ENCODE data around the gene GALNT2.

GALNT2 gene

DNA sequence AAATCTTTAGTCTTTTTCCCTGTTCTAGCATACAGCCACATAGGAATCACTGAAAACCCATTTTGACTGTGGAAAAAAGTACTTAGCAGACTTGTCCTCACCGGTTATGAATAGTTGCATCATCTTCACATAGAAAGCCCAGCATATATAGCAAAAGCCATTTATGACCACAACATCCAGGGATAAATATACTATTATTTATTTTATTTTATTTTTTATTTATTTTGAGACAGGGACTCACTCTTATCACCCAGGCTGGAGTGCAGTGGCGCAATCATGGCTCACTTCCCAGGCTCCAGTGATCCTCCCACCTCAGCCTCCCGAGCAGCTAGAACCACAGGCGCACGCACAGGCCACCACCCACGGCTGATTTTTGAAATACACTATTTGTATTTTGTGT, 175.3 kb downstream of the GALNT2 start:
- H3K4me3 ChIP-seq (ENCODE audit: low read depth in 1 of 2, low read length in 2 of 2): no peak overlapping the region
- H3K36me3 ChIP-seq (ENCODE audit: insufficient read depth, low read length): peaks cover 16% of the 10 kb centered on the region
- H3K4me1 ChIP-seq (ENCODE audit: insufficient read depth, low read length): no peaks in the 10 kb centered on the region
- H3K27me3 ChIP-seq (ENCODE audit: control insufficient read depth in 1 of 2, insufficient read depth in 2 of 2, low read length in 2 of 2): no peaks in the 10 kb centered on the region
- no peak overlapping the region for H3K9ac ChIP-seq (ENCODE audit: low read length)
- no peak overlapping the region for H3K27ac ChIP-seq (ENCODE audit: low read depth, low read length)
- no peaks in the 10 kb centered on the region for H3K9me3 ChIP-seq (ENCODE audit: low read length)

DNA sequence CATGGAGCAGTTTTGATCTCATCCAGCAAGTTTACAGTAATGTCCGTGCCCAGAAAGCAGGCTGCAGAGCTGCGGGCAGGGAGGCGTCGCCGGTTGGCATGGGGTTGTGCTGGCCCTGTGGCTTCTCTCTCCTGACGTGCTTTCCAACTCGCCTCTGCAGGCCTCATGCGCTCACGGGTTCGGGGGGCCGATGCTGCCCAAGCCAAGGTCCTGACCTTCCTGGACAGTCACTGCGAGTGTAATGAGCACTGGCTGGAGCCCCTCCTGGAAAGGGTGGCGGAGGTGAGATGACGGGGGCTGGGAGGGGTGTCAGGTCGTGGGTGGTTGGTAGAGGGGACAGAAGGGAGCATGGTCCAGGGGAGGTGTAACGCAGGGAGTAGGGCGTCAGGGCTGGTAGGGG, 176.1 kb downstream of the GALNT2 start:
- no peaks in the 10 kb centered on the region for H3K4me1 ChIP-seq (ENCODE audit: insufficient read depth, low read length)
- H3K9ac ChIP-seq (ENCODE audit: low read length): no peak overlapping the region
- no peaks in the 10 kb centered on the region for H3K9me3 ChIP-seq (ENCODE audit: low read length)
- H3K27ac ChIP-seq (ENCODE audit: low read depth, low read length): no peak overlapping the region
- H3K27me3 ChIP-seq (ENCODE audit: control insufficient read depth in 1 of 2, insufficient read depth in 2 of 2, low read length in 2 of 2): no peaks in the 10 kb centered on the region
- H3K4me3 ChIP-seq (ENCODE audit: low read depth in 1 of 2, low read length in 2 of 2): no peak overlapping the region
- H3K36me3 ChIP-seq (ENCODE audit: insufficient read depth, low read length): peaks cover 19% of the 10 kb centered on the region

GRCh38 chr1:230243583-230244353, 176.7 kb downstream of the GALNT2 start:
- Histone ChIP-seq H3K9me3 (ENCODE audit: low read length) (no peaks in the 10 kb centered on the region), H3K9ac (ENCODE audit: low read length) (no peak overlapping the region), H3K27me3 (ENCODE audit: control insufficient read depth in 1 of 2, insufficient read depth in 2 of 2, low read length in 2 of 2) (no peaks in the 10 kb centered on the region), H3K27ac (ENCODE audit: low read depth, low read length) (no peak overlapping the region), H3K36me3 (ENCODE audit: insufficient read depth, low read length) (peaks cover 24% of the 10 kb centered on the region), H3K4me3 (ENCODE audit: low read depth in 1 of 2, low read length in 2 of 2) (no peak overlapping the region), H3K4me1 (ENCODE audit: insufficient read depth, low read length) (no peaks in the 10 kb centered on the region)

- no peak overlapping the region for H3K9ac ChIP-seq (ENCODE audit: low read length)
- H3K27me3 ChIP-seq (ENCODE audit: control insufficient read depth in 1 of 2, insufficient read depth in 2 of 2, low read length in 2 of 2): no peaks in the 10 kb centered on the region
- H3K36me3 ChIP-seq (ENCODE audit: insufficient read depth, low read length): peaks cover 45% of the 10 kb centered on the region
- no peak overlapping the region for H3K4me3 ChIP-seq (ENCODE audit: low read depth in 1 of 2, low read length in 2 of 2)
- H3K4me1 ChIP-seq (ENCODE audit: insufficient read depth, low read length): no peaks in the 10 kb centered on the region
- no peak overlapping the region for H3K27ac ChIP-seq (ENCODE audit: low read depth, low read length)
- no peaks in the 10 kb centered on the region for H3K9me3 ChIP-seq (ENCODE audit: low read length)
These were observed 179.5 kb downstream of the GALNT2 start for GRCh38 chr1:230246551-230246950.

GRCh38 chr1:230248016-230248888, 181.2 kb downstream of the GALNT2 start:
- no peaks in the 10 kb centered on the region for H3K9me3 ChIP-seq (ENCODE audit: low read length)
- no peak overlapping the region for H3K4me3 ChIP-seq (ENCODE audit: low read depth in 1 of 2, low read length in 2 of 2)
- H3K27me3 ChIP-seq (ENCODE audit: control insufficient read depth in 1 of 2, insufficient read depth in 2 of 2, low read length in 2 of 2): no peaks in the 10 kb centered on the region
- H3K9ac ChIP-seq (ENCODE audit: low read length): no peak overlapping the region
- H3K27ac ChIP-seq (ENCODE audit: low read depth, low read length): no peak overlapping the region
- H3K4me1 ChIP-seq (ENCODE audit: insufficient read depth, low read length): no peaks in the 10 kb centered on the region
- peaks cover 46% of the 10 kb centered on the region for H3K36me3 ChIP-seq (ENCODE audit: insufficient read depth, low read length)

- peaks cover 46% of the 10 kb centered on the region for H3K36me3 ChIP-seq (ENCODE audit: insufficient read depth, low read length)
- H3K27me3 ChIP-seq (ENCODE audit: control insufficient read depth in 1 of 2, insufficient read depth in 2 of 2, low read length in 2 of 2): no peaks in the 10 kb centered on the region
- no peaks in the 10 kb centered on the region for H3K4me1 ChIP-seq (ENCODE audit: insufficient read depth, low read length)
- H3K27ac ChIP-seq (ENCODE audit: low read depth, low read length): no peak overlapping the region
- no peak overlapping the region for H3K9ac ChIP-seq (ENCODE audit: low read length)
- no peak overlapping the region for H3K4me3 ChIP-seq (ENCODE audit: low read depth in 1 of 2, low read length in 2 of 2)
- no peaks in the 10 kb centered on the region for H3K9me3 ChIP-seq (ENCODE audit: low read length)
These were observed 181.8 kb downstream of the GALNT2 start for GRCh38 chr1:230248889-230249270.

GRCh38 chr1:230249695-230250480, 182.8 kb downstream of the GALNT2 start:
- Histone ChIP-seq H3K27me3 (ENCODE audit: control insufficient read depth in 1 of 2, insufficient read depth in 2 of 2, low read length in 2 of 2) (no peaks in the 10 kb centered on the region), H3K9me3 (ENCODE audit: low read length) (no peaks in the 10 kb centered on the region), H3K27ac (ENCODE audit: low read depth, low read length) (no peak overlapping the region), H3K36me3 (ENCODE audit: insufficient read depth, low read length) (peaks cover 50% of the 10 kb centered on the region), H3K4me3 (ENCODE audit: low read depth in 1 of 2, low read length in 2 of 2) (no peak overlapping the region), H3K9ac (ENCODE audit: low read length) (no peak overlapping the region), H3K4me1 (ENCODE audit: insufficient read depth, low read length) (no peaks in the 10 kb centered on the region)

DNA sequence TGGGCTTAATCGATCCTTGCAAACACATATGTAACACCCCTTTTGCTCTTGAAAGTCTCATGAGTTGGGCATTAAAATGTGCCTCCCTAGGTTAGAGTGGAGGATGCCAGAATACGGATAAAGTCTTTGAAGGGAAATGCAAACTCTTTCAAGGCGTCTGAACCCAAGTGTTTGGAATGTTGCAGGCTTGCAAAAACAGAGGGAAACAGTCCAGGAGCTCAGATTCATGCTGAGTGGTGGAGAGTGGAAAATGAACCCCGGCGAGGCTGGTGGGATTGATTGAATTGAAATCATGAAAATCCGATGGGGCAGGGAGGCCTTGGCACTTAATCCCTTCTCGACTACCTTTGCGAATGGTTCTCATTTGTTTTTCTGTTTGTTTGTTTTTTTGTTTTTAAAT, 183.6 kb downstream of the GALNT2 start:
- Histone ChIP-seq H3K4me1 (ENCODE audit: insufficient read depth, low read length) (no peaks in the 10 kb centered on the region), H3K27ac (ENCODE audit: low read depth, low read length) (no peak overlapping the region), H3K36me3 (ENCODE audit: insufficient read depth, low read length) (peaks cover 56% of the 10 kb centered on the region)

DNA sequence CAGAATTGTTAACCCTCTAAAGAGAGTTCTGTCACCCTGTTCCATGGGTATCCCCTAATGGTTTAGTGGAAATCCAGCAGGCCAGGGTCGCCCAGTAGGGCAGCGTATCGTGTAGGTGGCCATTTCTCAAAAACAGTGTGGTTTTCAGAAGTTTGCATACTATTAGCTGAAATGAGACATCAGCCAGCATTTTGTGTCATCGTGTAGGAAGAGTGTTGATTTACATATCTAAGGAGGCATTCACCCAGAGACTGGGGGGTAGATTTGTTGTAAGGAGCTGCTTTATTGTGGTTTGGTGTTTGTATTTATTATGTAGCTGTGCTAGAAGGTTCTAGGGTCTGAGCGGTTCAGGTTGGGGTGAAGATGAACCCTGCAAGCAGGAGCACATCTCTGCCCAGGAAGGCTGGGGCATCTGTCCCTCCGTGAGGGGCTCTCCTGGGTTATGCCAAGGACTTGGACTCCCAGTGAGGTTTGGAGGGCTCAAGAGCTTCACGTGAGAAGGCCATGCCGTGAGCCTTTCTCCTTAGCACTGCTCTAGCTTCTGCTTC, 184.7 kb downstream of the GALNT2 start:
- H3K4me1 ChIP-seq (ENCODE audit: insufficient read depth, low read length): no peaks in the 10 kb centered on the region
- H3K27me3 ChIP-seq (ENCODE audit: control insufficient read depth in 1 of 2, insufficient read depth in 2 of 2, low read length in 2 of 2): no peaks in the 10 kb centered on the region
- no peak overlapping the region for H3K4me3 ChIP-seq (ENCODE audit: low read depth in 1 of 2, low read length in 2 of 2)
- peaks cover 45% of the 10 kb centered on the region for H3K36me3 ChIP-seq (ENCODE audit: insufficient read depth, low read length)
- H3K9me3 ChIP-seq (ENCODE audit: low read length): no peaks in the 10 kb centered on the region
- no peak overlapping the region for H3K9ac ChIP-seq (ENCODE audit: low read length)
- no peak overlapping the region for H3K27ac ChIP-seq (ENCODE audit: low read depth, low read length)

More for the DNA sequence above, 183.6 kb downstream of the GALNT2 start:
- H3K4me3 ChIP-seq (ENCODE audit: low read depth in 1 of 2, low read length in 2 of 2): no peak overlapping the region
- no peak overlapping the region for H3K9ac ChIP-seq (ENCODE audit: low read length)
- no peaks in the 10 kb centered on the region for H3K9me3 ChIP-seq (ENCODE audit: low read length)
- H3K27me3 ChIP-seq (ENCODE audit: control insufficient read depth in 1 of 2, insufficient read depth in 2 of 2, low read length in 2 of 2): no peaks in the 10 kb centered on the region

DNA sequence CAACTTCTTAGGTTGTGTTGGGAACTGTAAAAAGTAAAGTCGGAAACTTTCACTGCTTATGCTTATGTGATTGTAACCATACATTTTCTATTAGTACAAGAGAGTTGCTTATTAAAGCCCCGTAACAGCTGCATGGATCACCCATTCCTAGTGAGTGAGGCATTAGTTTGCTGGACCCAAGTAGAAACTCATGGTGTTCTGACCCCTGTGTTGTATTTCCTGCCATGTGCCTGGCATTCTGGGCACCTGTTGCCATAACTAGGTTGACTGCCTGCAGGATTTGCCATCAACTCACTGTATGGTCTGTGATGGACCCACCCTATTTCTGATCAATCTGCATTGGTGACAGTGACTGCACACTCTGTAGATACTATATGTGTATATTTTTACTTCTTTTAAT, 186.1 kb downstream of the GALNT2 start:
- H3K4me1 ChIP-seq (ENCODE audit: insufficient read depth, low read length): no peaks in the 10 kb centered on the region
- H3K9me3 ChIP-seq (ENCODE audit: low read length): no peaks in the 10 kb centered on the region
- H3K9ac ChIP-seq (ENCODE audit: low read length): no peak overlapping the region
- H3K27me3 ChIP-seq (ENCODE audit: control insufficient read depth in 1 of 2, insufficient read depth in 2 of 2, low read length in 2 of 2): no peaks in the 10 kb centered on the region
- H3K27ac ChIP-seq (ENCODE audit: low read depth, low read length): no peak overlapping the region
- peaks cover 43% of the 10 kb centered on the region for H3K36me3 ChIP-seq (ENCODE audit: insufficient read depth, low read length)
- no peak overlapping the region for H3K4me3 ChIP-seq (ENCODE audit: low read depth in 1 of 2, low read length in 2 of 2)

GRCh38 chr1:230254265-230254664, 187.2 kb downstream of the GALNT2 start:
- H3K4me1 ChIP-seq (ENCODE audit: insufficient read depth, low read length): no peaks in the 10 kb centered on the region
- no peaks in the 10 kb centered on the region for H3K9me3 ChIP-seq (ENCODE audit: low read length)
- H3K36me3 ChIP-seq (ENCODE audit: insufficient read depth, low read length): peaks cover 34% of the 10 kb centered on the region
- H3K27ac ChIP-seq (ENCODE audit: low read depth, low read length): no peak overlapping the region
- H3K9ac ChIP-seq (ENCODE audit: low read length): no peak overlapping the region
- H3K27me3 ChIP-seq (ENCODE audit: control insufficient read depth in 1 of 2, insufficient read depth in 2 of 2, low read length in 2 of 2): no peaks in the 10 kb centered on the region
- no peak overlapping the region for H3K4me3 ChIP-seq (ENCODE audit: low read depth in 1 of 2, low read length in 2 of 2)
